Measurements from ENCODE around the gene NMU.

The NMU gene

DNA sequence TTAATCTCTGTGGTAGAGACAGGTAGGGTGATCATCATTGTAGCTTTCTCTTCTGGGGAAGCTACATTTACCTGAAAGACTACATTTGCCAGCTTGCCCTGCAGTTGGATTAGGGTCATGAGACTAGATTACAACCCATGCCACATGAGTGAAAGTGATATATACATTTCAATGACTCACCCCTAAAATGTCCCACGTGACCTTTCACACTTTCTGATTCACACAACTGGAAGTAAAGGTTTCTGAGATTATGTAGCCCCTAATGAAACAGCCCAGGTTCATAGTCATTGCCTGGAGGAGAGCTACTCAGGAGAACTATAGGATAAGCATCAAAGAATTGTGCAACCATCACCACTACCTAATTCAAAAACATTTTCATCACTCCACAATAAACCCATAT lies 61.8 kb downstream of the NMU start:
- Histone ChIP-seq H2AFZ (ENCODE audit: low read length) (no peak overlapping the region), H3K4me1 (ENCODE audit: insufficient read depth, low read length, severe bottlenecking) (no peaks in the 10 kb centered on the region), H3F3A (ENCODE audit: insufficient read depth, low read length) (no peaks in the 10 kb centered on the region), H4K20me1 (ENCODE audit: insufficient read depth, low read length) (no peaks in the 10 kb centered on the region), H3K27ac (ENCODE audit: low read depth, low read length, poor library complexity, severe bottlenecking) (no peak overlapping the region), H3K27me3 (ENCODE audit: insufficient read depth, low read length) (no peaks in the 10 kb centered on the region), H3K36me3 (ENCODE audit: insufficient read depth, low read length) (no peaks in the 10 kb centered on the region), H3K9me2 (ENCODE audit: low read depth, low read length) (no peaks in the 10 kb centered on the region), H3K9ac (ENCODE audit: low read length) (no peak overlapping the region), H3K4me3 (ENCODE audit: low read depth, low read length, poor library complexity, severe bottlenecking) (no peak overlapping the region), H3K4me2 (ENCODE audit: low read length) (no peak overlapping the region), H3K79me2 (ENCODE audit: insufficient read depth, low read length) (no peaks in the 10 kb centered on the region), H3K9me3 (ENCODE audit: low read length) (no peaks in the 10 kb centered on the region)
- TF ChIP-seq, protein P1, sequence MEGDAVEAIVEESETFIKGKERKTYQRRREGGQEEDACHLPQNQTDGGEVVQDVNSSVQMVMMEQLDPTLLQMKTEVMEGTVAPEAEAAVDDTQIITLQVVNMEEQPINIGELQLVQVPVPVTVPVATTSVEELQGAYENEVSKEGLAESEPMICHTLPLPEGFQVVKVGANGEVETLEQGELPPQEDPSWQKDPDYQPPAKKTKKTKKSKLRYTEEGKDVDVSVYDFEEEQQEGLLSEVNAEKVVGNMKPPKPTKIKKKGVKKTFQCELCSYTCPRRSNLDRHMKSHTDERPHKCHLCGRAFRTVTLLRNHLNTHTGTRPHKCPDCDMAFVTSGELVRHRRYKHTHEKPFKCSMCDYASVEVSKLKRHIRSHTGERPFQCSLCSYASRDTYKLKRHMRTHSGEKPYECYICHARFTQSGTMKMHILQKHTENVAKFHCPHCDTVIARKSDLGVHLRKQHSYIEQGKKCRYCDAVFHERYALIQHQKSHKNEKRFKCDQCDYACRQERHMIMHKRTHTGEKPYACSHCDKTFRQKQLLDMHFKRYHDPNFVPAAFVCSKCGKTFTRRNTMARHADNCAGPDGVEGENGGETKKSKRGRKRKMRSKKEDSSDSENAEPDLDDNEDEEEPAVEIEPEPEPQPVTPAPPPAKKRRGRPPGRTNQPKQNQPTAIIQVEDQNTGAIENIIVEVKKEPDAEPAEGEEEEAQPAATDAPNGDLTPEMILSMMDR (IDR thresholded peaks at IDR 0.05; ENCODE audit: low read length): no peak
- TF ChIP-seq EZH2 (IDR thresholded peaks at IDR 0.05; ENCODE audit: borderline replicate concordance, low read length): no peak

DNA sequence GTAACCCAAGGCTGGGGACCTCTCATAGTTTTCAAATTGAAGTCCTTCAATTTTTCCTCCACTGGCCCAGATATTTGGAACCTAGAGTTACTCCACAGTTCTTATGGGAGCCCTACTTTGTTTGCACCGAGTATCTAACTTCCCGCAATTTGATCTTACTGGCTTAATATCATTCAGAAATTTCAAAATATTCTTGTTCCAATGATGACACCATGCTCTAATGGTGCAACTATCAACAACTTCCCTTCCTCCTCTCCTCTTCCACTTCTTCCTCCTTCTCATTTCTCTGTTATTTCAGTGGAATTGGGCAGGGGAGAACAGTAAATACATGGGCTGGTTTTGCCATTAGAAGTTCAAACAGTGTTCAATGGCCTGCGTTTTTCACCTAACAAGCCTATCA lies 64.3 kb downstream of the NMU start:
- Histone ChIP-seq H3K4me1 (ENCODE audit: insufficient read depth, low read length, severe bottlenecking) (no peaks in the 10 kb centered on the region), H3K79me2 (ENCODE audit: insufficient read depth, low read length) (no peaks in the 10 kb centered on the region), H3K4me2 (ENCODE audit: low read length) (no peak overlapping the region), H2AFZ (ENCODE audit: low read length) (no peak overlapping the region), H3K9ac (ENCODE audit: low read length) (no peak overlapping the region), H3F3A (ENCODE audit: insufficient read depth, low read length) (no peaks in the 10 kb centered on the region), H3K36me3 (ENCODE audit: insufficient read depth, low read length) (no peaks in the 10 kb centered on the region), H3K9me2 (ENCODE audit: low read depth, low read length) (no peaks in the 10 kb centered on the region), H3K27ac (ENCODE audit: low read depth, low read length, poor library complexity, severe bottlenecking) (no peak overlapping the region), H4K20me1 (ENCODE audit: insufficient read depth, low read length) (no peaks in the 10 kb centered on the region), H3K4me3 (ENCODE audit: low read depth, low read length, poor library complexity, severe bottlenecking) (no peak overlapping the region), H3K27me3 (ENCODE audit: insufficient read depth, low read length) (no peaks in the 10 kb centered on the region), H3K9me3 (ENCODE audit: low read length) (no peaks in the 10 kb centered on the region)
- TF ChIP-seq, protein P1 (IDR thresholded peaks at IDR 0.05; ENCODE audit: low read length): no peak
- no peak for TF ChIP-seq EZH2 (IDR thresholded peaks at IDR 0.05; ENCODE audit: borderline replicate concordance, low read length)

DNA sequence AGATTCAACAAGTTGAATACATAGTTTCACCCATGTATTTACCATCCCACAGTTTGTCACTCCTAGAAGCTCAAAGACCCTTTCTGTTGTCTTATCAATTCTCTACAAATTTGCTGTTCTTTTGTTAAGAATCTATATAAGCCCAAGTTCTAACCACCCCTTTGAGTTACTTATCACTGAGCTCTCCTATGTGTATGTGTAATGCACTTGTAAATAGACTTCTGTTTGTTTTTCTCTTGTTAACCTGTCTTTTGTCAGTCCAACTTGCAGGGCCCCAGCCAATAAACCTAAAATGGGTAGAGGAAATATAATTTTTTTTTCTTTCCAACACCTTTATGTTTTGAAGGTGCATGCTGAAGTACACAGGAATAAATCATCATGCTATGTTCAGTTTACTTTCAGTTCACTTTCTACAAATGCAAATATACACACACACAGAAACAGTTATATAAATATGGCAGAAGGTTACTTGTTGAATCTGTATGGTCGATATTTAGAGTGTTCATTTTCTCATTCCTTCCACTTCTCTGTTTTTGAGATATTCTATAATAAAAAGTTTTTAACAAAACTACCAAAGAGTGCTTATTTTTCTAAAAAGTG lies 67.1 kb downstream of the NMU start:
- no peaks in the 10 kb centered on the region for H3K9me2 ChIP-seq (ENCODE audit: low read depth, low read length)
- no peaks in the 10 kb centered on the region for H3K9me3 ChIP-seq (ENCODE audit: low read length)

More for the DNA sequence above, 67.1 kb downstream of the NMU start:
- Histone ChIP-seq H3F3A (ENCODE audit: insufficient read depth, low read length) (no peaks in the 10 kb centered on the region), H3K79me2 (ENCODE audit: insufficient read depth, low read length) (no peaks in the 10 kb centered on the region), H4K20me1 (ENCODE audit: insufficient read depth, low read length) (no peaks in the 10 kb centered on the region), H3K4me2 (ENCODE audit: low read length) (no peak overlapping the region), H3K36me3 (ENCODE audit: insufficient read depth, low read length) (no peaks in the 10 kb centered on the region), H3K9ac (ENCODE audit: low read length) (no peak overlapping the region), H2AFZ (ENCODE audit: low read length) (no peak overlapping the region), H3K27me3 (ENCODE audit: insufficient read depth, low read length) (no peaks in the 10 kb centered on the region), H3K4me3 (ENCODE audit: low read depth, low read length, poor library complexity, severe bottlenecking) (no peak overlapping the region), H3K27ac (ENCODE audit: low read depth, low read length, poor library complexity, severe bottlenecking) (no peak overlapping the region), H3K4me1 (ENCODE audit: insufficient read depth, low read length, severe bottlenecking) (no peaks in the 10 kb centered on the region)
- TF ChIP-seq, protein P1 (IDR thresholded peaks at IDR 0.05; ENCODE audit: low read length): no peak

All from OCI-LY1 (cell line).